HG02763 (cell line): ENCODE measurements around the gene KCNRG.
"Not testable (repeated sequence)": the region's sequence is repeated elsewhere in the genome, so short reads cannot be mapped to it uniquely, and the experiment has no call there.

Source experiments
- ATAC-seq: cut with Tn5 transposase; IDR thresholded peaks from one replicate; pipeline ENCODE4 v1.9.1; 2021; ENCODE audit warnings: mild to moderate bottlenecking, moderate library complexity; ENCODE audit not compliant: unreplicated experiment

The KCNRG gene, protein sequence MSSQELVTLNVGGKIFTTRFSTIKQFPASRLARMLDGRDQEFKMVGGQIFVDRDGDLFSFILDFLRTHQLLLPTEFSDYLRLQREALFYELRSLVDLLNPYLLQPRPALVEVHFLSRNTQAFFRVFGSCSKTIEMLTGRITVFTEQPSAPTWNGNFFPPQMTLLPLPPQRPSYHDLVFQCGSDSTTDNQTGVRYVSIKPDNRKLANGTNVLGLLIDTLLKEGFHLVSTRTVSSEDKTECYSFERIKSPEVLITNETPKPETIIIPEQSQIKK

DNA sequence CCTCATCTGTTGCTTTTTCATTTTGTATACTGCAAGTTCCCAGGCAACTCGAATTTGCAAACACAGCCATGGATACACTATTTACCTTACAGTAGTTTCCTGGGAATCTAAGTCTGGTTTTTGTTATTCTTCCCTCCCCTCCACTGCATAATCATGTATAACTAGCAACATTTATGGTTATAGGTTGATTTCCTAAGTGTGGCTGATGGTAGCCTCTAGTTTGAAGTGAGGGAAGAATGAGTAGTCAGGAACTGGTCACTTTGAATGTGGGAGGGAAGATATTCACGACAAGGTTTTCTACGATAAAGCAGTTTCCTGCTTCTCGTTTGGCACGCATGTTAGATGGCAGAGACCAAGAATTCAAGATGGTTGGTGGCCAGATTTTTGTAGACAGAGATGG is at the start of gene KCNRG:
KCNRG (plus strand) TSS at position 187 of the 400 bp plus-strand sequence; CDS start at position 237, 50 bp downstream.
- ATAC-seq: no peak

DNA sequence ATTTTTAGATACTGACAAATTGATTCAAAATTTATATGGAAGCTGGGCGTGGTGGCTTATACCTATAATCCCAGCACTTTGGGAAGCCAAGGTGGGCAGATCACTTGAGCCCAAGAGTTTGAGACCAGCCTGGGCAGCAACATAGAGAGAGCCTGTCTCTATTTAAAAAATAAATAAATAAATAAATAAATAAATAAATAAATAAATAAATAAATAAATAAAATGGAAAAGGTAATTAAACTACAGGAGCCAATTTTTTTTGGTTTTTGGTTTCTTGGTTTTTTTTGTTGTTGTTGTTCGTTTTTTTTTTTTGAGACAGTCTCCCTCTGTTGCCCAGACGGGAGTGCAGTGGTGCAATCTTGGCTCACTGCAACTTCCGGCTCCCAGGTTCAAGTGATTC is 47.8 kb upstream of the KCNRG start:
- no peak for ATAC-seq

DNA sequence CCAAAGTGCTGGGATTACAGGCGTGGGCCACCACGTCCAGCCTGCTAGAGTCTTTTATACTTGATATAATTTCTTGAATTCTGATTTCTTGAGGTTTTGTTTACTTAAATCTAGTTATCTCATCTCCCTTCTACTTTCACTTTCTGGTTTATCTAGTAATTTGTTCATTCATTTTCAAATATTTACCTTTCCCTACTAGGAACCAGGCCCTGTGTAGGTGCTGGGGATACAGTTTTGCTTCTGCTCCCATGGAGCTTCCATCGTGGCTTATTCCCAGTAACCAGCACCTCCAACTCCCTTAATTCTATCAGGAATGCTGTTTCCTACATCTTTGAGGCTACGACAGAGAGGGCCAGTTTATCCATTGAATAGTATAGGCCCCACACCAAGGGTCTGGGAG is 42.5 kb upstream of the KCNRG start:
- no peak for ATAC-seq

DNA sequence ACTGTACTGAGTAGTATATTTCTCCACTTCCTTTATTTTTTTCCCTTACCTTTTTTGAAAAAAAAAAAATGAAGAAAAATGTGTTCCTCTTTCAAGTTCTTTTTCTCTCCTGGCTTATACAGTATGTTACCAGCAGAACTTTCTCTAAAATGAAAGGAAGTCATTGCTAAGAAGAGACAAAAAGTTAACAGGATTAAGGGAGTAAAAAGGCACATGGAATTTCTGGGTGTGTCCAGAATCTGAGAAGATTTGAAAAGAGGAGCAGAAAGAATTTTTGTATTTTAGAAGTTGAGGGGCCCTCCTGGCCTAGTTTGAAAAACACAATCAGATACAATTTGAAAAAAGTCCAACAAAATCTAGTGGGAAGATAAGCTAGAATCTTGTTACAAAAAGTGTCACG is 39.4 kb upstream of the KCNRG start:
- ATAC-seq: no peak

DNA sequence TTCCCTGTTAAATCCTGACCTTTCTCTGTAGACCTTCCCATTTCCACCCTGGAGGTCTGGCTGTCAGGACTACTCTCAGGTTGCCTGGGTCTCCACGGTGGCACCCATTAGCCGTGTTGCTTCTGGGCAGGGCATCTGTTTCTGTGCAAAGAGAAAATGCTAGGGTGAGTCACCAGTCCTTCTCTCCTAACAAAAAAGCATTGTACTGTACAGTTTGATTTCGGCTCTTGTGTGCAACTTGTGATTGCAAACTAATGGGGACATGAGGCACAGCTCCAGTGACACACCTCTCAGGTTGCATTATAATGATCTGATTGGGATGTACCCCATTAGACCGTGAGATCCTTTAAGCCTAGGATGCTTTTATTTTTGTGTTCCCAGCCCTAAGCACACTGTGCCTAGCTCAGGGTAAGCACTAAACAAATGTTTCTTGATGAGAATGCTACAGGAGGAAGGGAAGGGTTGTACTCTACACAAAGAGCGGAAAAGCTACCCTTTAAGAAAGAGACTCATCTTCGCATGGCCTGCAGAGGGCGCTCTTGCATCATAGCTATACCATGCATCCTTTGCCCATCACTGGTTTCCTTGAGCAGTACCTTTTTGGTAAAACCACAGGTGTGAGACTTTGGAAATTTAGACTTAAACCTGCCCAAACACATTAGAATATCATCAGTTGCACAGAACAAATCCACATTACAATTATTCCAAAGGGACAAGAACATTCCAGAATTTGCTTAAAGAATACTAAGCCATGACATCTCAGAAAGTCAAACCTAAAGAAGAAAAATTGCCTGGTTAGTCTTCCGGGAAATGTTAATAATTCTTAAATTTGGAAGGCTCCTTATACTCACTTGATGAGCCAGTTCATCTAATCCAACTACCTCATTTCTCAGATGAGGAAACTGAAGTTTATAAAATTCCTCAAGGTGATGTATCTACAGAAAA is 38.7 kb upstream of the KCNRG start:
- ATAC-seq: no peak

DNA sequence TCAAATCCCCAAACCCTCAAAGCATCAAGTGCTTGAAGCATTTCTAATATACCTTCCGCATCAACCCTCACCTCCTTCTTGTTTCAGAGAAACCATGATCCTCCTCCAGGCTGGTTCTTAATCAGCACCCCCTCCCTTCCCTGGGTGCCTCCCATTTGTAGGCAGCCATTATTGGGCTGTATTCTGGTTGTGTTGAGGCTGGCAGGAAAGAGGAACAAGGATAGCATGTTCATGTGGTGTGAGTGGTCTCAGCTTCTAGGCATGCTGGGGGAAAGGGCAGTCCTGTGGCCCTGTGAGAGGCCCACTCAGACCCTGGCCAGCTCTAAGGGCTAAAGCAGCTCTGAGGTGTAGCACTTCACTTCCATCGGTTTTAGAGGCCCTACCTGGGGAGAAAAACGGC is 37.3 kb upstream of the KCNRG start:
- no peak for ATAC-seq

DNA sequence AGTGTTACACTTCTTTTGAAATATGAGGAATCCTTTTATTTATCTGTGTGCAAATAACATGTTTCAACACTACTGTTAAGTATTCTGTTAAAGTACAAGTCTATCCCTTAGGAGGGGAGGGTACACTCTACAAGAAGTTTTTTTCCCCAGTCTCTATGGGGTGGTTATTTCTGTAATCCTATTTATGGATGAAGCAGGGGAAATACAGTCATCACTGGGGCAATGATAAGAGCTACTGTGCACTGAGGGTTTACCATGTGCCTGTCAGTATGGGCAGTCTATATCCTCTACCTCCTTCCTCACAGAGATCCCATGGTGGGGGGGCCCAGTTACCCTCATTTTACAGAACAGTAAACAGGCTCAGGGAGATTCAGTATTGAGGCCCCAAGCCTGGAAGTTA is 35.0 kb upstream of the KCNRG start:
- no peak for ATAC-seq

DNA sequence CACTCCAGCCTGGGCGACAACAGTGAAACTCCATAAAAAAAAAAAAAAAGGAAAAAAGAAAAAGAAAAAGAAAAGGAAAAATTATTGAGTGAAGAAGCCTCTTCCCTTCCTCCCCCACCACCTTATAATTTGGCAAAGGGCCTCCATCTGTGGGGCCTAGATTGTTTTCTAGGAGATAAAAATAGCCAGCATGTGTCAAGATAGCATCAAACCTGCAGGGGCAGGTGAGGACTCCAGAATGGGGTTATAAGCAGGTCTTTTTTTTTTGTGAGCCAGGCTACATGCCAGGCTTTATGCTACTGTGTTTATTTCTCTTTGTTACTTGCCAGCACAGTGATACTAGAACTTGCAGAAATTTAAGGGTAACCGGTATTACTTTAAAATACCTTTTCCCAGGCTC is 30.1 kb upstream of the KCNRG start:
- ATAC-seq: no peak

DNA sequence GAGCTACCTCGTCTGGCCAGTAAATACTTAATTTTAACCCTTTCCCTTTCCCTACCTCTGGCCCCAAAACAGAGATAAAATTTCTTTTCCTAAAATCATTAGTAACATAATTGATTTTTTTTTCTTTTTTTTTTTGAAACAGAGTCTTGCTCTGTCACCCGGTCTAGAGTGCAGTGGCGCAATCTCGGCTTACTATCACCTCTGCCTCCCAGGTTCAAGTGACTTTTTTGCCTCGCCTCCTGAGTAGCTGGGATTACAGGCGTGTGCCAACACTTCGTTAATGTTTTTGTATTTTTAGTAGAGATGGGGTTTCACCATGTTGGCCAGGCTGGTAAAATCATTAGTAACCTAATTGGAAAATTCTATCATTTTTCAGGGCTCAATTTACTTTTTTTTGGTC is 28.8 kb upstream of the KCNRG start:
- no peak for ATAC-seq

DNA sequence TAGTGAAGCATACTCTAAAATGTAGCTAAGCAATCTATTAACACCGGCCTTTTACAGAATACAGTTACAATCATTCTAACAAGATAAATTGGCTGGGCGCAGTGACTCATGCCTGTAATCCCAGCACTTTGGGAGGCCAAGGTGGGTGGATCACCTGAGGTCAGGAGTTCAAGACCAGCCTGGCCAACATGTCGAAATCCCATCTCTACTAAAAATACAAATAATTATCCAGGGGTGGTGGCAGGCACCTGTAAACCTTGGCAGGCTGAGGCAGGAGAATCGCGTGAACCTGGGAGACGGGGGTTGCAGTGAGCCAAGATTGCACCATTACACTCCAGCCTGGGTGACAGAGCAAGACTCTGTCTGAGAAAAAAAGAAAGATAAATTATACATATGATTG is 24.6 kb upstream of the KCNRG start:
- ATAC-seq: not testable (repeated sequence)

DNA sequence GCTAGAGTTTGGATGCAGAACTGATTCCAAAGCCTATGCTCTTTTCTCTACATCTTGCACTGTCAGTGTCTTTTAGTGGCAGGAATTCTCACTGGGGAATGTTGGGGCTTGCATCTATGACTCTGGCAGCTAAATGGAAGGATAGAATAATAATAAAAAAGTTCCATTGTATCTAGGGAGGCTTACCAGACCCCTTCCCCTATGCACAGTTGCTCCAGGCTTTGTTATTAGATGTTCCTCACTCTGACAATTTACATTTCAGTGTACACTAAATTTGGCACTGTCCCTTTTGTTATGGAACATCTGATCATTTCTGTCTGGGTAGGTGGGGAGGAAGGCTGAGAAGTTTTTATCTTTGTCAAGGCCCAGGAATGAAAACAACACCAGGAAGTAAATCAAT is 22.1 kb upstream of the KCNRG start:
- ATAC-seq: no peak

DNA sequence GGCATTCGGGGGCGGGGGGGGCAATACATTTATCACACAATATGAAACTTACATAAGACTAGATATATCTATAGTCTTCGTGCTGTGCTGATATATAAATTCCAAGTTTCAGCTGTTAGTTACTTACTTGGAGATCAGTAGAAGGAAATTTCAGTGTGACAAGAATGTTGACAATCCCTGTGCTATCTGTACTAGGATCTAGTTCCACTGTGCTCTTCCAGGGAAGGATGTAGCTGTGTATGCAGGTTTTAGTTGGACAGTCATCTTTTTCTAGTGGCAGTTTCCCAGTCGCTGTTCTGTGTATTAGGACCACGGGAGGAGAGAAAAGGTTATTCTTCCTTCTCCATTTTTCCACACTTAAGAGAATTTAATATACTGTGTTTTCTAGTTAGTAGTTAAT is 21.6 kb upstream of the KCNRG start:
- ATAC-seq: no peak

DNA sequence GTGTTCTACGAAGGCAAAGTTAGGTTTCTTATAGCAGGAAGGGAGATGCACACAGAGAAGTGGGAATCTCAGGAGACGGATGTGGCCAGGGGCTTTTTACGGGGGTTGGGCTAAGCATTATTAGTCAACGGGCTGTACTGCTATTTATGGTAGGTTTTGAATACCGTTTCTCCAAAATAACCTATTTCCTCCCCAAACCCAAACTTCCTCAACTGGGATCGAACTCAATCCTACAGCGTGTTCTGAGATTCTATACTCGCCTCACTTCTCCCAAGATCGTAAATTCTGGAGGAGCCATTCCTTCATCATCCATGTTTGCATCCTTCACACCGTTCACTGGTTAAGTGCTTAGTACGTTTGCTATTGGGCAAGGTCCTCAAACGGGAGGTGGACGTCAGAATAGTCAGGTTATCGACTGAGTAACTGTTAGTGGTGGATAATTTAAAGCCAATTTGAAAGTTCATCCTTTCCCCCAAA is 19.6 kb upstream of the KCNRG start:
- ATAC-seq: no peak

DNA sequence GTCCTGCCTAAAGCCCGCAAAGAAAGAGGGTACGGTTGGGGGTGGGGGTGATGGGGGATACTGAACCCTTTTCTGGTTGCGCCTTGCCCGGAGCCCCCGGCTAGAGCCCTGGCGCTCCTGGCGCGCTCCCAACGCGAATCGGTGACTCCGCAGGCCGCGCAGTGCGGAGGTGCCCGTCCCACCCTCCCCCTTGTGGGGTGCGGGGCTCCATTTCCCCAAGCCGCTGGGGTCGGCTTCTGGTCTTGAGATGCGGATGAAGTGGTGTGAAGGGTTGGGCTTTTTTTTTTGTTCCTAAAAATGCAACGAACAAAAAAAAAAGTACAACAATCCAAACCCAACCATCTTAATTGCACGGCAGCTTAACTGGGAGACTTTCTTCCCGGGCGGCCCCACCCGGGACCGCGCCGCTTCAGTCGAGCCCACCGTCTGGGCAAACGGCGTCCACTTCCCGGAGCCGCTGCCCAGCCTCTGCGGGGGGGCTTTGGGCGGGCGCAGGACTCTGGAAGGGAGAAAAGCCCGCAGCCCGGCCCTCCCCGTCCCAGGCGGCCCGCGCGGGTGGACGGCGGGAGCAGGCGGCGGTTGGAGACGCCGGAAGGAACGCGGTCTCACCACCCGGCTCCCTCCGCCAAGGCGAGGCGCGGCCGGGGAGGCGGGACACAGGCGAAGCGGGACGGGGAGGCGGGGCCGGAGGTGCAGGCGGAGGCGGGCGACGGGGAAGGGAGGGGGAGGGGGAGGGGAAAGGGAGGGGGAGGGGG is 18.9 kb upstream of the KCNRG start:
- peak; percentile 55 for ATAC-seq

DNA sequence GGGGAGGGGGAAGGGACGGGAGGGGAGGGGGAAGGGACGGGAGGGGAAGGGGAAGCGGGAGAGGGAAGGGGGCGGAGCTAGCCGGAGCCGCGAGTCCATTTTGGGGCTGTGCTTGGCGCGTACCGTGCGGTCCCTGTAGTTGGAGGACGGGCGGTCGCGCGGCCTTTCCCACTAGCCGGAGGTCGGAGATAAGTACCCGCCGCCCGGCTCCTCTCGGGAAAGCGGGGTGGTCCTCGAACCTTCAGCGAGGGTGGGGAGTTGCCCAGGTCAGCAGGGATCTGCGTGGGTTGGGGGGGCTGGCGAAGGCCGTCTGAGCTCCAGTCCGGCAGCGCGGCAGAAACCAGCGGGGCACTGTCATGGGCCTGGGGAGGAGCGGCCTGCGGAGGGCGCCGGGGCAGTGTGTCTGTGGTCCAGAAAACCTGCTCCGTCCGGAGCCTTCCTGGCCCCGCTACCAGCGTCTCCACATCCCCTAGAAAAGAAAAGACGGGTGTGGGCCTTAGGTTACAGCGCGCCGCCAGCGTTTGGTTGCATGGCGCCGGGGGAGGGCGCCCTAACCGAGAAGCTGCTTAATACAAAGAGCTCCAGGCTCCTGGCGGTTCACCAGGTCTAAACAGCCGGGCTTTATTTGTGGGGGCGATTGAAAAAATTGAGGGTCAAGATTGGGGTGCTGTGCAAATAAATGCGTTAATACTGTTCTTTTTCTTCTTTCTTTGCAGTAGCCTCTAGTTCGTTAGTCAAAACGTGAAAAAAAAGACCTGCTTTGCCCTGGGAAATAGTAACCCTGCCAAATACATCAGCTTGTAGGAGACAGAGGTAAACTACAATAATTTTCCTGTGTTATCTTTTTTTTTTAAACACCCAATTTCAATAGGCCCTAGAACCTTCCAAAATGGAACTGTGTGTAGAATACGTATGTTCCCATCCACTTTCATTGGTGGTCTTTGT is 18.0 kb upstream of the KCNRG start, which contains the start of gene TRIM13:
TRIM13 (plus strand) TSS at position 92 of the 945 bp plus-strand sequence. CDS start 14,899 bp downstream, outside the sequence.
- peak; percentile 61 for ATAC-seq

DNA sequence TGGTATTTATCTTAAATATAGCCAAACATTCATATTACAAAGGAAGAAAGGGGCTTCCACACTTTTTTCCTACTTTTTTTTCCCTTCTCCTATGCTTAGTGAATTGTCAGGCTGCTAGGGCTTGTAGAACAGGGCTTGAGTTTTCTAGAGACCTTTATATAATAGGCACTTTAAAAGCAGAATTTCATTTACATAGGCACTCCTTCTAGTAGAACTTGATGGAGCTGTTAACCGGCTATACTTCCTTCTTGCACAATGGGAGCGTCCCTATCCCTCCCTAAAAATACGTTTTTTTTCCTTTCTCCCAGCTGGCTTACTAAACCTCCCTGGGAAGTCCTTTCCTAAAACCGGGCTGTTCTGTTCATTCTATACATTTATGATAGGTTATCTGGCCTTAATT is 17.3 kb upstream of the KCNRG start:
- ATAC-seq: no peak

DNA sequence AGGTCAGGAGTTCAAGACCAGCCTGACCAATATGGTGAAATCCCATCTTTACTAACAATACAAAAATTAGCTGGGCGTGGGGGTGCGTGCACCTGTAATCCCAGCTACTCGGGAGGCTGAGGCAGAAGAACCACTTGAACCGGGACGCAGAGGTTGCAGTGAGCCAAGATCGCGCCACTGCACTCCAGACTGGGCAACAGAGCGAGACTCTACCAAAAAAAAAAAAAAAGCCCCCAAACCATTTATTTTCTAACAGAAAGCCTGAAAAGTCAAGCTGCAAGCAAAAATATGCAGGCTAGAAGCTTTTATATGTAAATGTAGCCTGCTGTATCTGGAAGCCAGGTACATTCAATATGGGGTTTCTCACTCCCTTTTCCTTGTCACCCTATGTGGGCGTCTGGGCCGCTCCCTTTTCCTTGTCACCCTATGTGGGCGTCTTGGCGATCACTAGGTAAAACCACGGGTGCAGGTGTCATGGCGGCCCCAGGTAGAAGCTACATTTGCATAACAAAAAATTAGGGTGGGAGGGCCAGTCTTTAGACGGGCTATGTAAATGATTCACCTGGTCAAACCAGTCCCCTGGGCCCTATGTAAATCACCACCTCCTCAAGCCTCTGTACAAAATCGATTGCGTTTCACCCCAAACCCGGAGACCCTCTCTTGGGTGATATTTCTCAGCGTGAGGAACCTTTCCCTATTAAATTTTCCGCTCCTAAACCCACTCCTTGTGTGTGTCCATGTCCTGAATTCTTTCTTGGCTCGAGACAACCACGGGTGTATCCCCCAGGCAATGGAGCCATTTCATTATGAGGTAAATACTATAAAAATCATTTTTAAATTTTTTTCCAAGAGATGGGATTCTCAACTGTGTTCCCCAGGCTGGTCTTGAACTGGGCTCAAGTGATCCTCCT is 16.3 kb upstream of the KCNRG start:
- ATAC-seq: no peak

DNA sequence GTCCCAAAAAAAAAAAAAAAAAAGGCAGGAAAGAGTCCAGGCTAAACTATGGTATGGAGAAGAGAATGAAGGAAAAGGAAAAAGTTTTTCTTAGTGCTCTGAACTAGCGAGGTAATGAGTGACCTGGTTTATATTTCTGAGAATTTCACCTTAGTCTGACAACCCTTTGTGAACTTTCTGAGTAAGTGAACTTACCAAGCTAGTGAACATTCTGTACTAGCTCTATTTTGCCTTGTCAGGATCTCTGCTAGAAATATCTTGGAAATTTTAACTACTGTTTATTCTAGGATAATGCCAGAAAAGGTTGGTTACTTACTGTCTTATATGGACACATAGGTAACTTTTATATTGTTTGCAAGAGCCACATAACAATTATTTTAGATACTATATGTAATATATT is 14.0 kb upstream of the KCNRG start:
- ATAC-seq: no peak
